Transverse colon (tissue), 4 donors: ENCODE measurements around the gene CTBP1. TPM values are rescaled to one million over a fixed set of nuclear protein-coding genes. Genes with fewer than 3 reads are reported as not detected.

ENCODE experiments used
- DNase-seq: peaks from one replicate; pipeline ENCODE4 v3.0.0-alpha.2; 2019
- H3K27ac ChIP-seq, 4 donors: fragments of 200-600 bp; sonication (generic); 2 replicates each; pipeline ENCODE4 v1.5.1; 2016 to 2018; ENCODE audit warnings: inconsistent platforms in 4 of 4
- H3K27me3 ChIP-seq: fragments of 200-600 bp; sonication (generic); 2 replicates; pipeline ENCODE4 v1.5.1; 2017; ENCODE audit warnings: inconsistent platforms
- H3K36me3 ChIP-seq, 4 donors: fragments of 200-600 bp; sonication (generic); 2 replicates each; pipeline ENCODE4 v1.5.1; 2017 to 2019; ENCODE audit warnings: inconsistent platforms in 4 of 4
- H3K4me1 ChIP-seq, 4 donors: fragments of 200-600 bp; sonication (generic); 2 replicates each; pipeline ENCODE4 v1.5.1; 2017 to 2020; ENCODE audit warnings: inconsistent platforms in 4 of 4
- H3K4me3 ChIP-seq, 4 donors: fragments of 200-600 bp; sonication (generic); 1 replicate in 1 of 4; 2 replicates in 3 of 4; pipeline versions ENCODE4 v1.5.1 to v1.6.1; 2017 to 2019; ENCODE audit warnings: inconsistent platforms in 4 of 4
- H3K9me3 ChIP-seq, 2 donors: fragments of 200-600 bp; sonication (generic); 2 replicates each; pipeline ENCODE4 v1.5.1; 2017 to 2019; ENCODE audit warnings: inconsistent platforms in 2 of 2
- EP300 ChIP-seq: sonication (generic); formaldehyde crosslinking; IDR thresholded peaks from one replicate; pipeline ENCODE4 v1.6.1; 2017; ENCODE audit warnings: antibody characterized with exemption, low read depth
- POLR2A ChIP-seq: fragments of 450-650 bp; IDR thresholded peaks from one replicate; pipeline ENCODE4 v1.6.1; 2016; ENCODE audit warnings: antibody characterized with exemption, mild to moderate bottlenecking, moderate library complexity
- POLR2AphosphoS5 ChIP-seq, 3 donors: sonication (generic); formaldehyde crosslinking; IDR thresholded peaks; one replicate each; pipeline ENCODE4 v1.6.1; 2016; ENCODE audit warnings: antibody characterized with exemption in 3 of 3
- WGBS, 2 donors: methylation state at CpG; one replicate each; pipeline ENCODE4 v1.1.5; 2018; ENCODE audit warnings: low coverage in 1 of 2; 5-methylcytosine and 5-hydroxymethylcytosine counted together
- in situ Hi-C, 4 donors: fragments of 200-750 bp; cut with MboI; loops; one replicate each; pipeline versions ENCODE4 v1.15.0 to v1.15.1; 2017; ENCODE audit warnings: low sequenced_read_pairs in 3 of 4, low pct_ligation_motif_present in 1 of 4, low pct_unique_long_range_greater_than_20kb in 1 of 4
- intact Hi-C: fragments of 100-400 bp; cut with DNase I; formaldehyde crosslinking; loops from one replicate; pipeline ENCODE4 v1.15.1; 2023; ENCODE audit warnings: low total_unique reads
- total RNA-seq, 4 donors: library from RNA; depleted of rRNA; stranded (reverse); fragments of >200 nt; gene quantifications; one replicate each; pipeline ENCODE4 v1.1.0, GENCODE V29; 2016
- TF ChIP-seq, protein P1 (sequence below), 5 experiments: fragments of 200-600 bp in 3 of 5; fragments of 450-650 bp in 2 of 5; sonication (generic) in 3 of 5; IDR thresholded peaks; 1 replicate in 2 of 5; 2 replicates in 3 of 5; pipeline ENCODE4 v1.5.1; 2016 to 2017; ENCODE audit warnings: antibody characterized with exemption in 5 of 5, inconsistent platforms in 3 of 5, mild to moderate bottlenecking in 2 of 5, moderate library complexity in 1 of 5

The CTBP1 gene
- total RNA-seq, 4 donors from 2014 or later: 183 to 457 (median 243) TPM

DNA sequence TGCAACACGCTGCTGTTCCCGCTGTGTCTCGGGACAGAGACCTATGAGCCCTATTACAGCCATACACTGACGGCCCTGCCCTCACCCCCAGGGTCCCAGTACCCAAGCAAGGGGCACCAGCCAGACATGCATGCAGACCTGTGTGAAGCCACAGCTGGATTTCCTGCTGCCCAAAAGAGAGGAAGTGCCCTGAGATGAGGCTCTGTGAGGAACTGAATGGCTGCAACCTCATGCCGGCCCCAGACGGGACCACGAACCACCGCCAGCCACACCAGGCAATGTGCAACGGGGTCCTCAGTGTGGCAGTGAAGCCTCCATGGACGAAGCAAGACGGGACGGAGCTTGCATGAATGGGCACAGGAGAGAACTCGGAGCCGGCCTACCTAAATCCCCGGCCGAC, 21.1 kb downstream of the CTBP1 start:
- Histone ChIP-seq H3K9me3 (no peaks in the 10 kb centered on the region), H3K27ac (no peak overlapping the region), H3K27me3 (no peaks in the 10 kb centered on the region), H3K36me3 (peaks cover 0 to 45% (median 12%) of the 10 kb centered on the region in 4 donors), H3K4me3 (no peak overlapping the region), H3K4me1 (no peaks in the 10 kb centered on the region)
- 93% methylated on average over 16 of the region's 16 CpGs; no CpG with 5 or more reads in 1 of the 2 donors for WGBS, 2 donors
- no peak for DNase-seq
- intact Hi-C loops: no loop called here
- TF ChIP-seq POLR2AphosphoS5 (IDR thresholded peaks at IDR 0.05) (no peak), POLR2A (no peak), EP300 (no peak)
- TF ChIP-seq, protein P1, sequence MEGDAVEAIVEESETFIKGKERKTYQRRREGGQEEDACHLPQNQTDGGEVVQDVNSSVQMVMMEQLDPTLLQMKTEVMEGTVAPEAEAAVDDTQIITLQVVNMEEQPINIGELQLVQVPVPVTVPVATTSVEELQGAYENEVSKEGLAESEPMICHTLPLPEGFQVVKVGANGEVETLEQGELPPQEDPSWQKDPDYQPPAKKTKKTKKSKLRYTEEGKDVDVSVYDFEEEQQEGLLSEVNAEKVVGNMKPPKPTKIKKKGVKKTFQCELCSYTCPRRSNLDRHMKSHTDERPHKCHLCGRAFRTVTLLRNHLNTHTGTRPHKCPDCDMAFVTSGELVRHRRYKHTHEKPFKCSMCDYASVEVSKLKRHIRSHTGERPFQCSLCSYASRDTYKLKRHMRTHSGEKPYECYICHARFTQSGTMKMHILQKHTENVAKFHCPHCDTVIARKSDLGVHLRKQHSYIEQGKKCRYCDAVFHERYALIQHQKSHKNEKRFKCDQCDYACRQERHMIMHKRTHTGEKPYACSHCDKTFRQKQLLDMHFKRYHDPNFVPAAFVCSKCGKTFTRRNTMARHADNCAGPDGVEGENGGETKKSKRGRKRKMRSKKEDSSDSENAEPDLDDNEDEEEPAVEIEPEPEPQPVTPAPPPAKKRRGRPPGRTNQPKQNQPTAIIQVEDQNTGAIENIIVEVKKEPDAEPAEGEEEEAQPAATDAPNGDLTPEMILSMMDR (IDR thresholded peaks at IDR 0.05): no peak
- in situ Hi-C loops: no loop called here

DNA sequence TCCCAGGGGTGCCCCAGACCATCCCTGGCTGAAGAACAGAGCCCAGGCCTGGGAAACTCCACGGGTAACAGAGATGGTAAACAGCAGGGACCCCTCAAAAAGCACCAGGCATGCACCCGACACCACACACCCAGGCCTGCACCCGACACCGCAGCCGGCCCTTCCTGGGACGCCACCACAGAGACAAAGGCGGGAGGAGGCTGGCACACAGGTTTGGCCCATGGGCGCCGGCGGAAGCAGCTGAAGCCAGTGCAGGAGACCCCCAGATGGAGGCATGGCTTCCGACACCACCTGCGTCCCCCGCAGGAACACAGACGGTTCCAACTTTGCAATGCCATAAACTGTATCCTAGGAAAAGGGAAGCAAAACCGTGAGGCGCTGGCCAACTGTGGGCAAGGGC, 22.3 kb downstream of the CTBP1 start:
- Histone ChIP-seq H3K27ac (no peak overlapping the region), H3K4me3 (no peak overlapping the region), H3K4me1 (no peaks in the 10 kb centered on the region), H3K36me3 (peaks cover 0 to 45% (median 10%) of the 10 kb centered on the region in 4 donors), H3K9me3 (no peaks in the 10 kb centered on the region), H3K27me3 (no peaks in the 10 kb centered on the region)
- 80 to 89% methylated on average over 2 to 16 of the region's 16 CpGs for WGBS, 2 donors
- no peak for DNase-seq
- in situ Hi-C loops: no loop called here
- TF ChIP-seq POLR2AphosphoS5 (IDR thresholded peaks at IDR 0.05): no peak
- TF ChIP-seq, protein P1 (IDR thresholded peaks at IDR 0.05): no peak
- TF ChIP-seq POLR2A: no peak
- TF ChIP-seq EP300: no peak
- intact Hi-C loops: no loop called here

DNA sequence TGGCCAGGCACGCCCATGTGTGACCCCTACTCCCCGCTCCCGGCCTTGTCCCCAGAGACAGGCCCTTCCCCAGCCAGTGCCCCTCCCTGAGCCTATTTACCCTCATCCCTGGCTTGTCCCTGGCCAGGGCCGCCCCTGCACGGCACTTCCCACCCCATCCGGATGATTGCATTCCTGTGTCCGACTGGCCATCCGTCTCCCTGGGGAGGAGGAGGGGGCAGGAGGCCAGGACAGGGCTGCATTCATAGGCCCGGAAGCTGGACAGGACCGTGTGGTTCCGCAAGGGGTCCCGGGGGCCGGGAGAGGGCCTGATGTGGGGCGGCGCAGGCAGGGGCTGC, 22.8 kb downstream of the CTBP1 start:
- DNase-seq: no peak
- intact Hi-C loops: no loop called here
- TF ChIP-seq POLR2A: no peak
- no peak for TF ChIP-seq POLR2AphosphoS5 (IDR thresholded peaks at IDR 0.05)
- no peak for TF ChIP-seq EP300
- TF ChIP-seq, protein P1 (IDR thresholded peaks at IDR 0.05): no peak
- in situ Hi-C loops: no loop called here
- WGBS, 2 donors: 86% methylated on average over 15 of the region's 15 CpGs; no CpG with 5 or more reads in 1 of the 2 donors
- H3K36me3 ChIP-seq: peaks cover 0 to 42% (median 8%) of the 10 kb centered on the region in 4 donors
- no peaks in the 10 kb centered on the region for H3K4me1 ChIP-seq
- no peaks in the 10 kb centered on the region for H3K27me3 ChIP-seq
- H3K4me3 ChIP-seq: no peak overlapping the region
- no peaks in the 10 kb centered on the region for H3K9me3 ChIP-seq
- no peak overlapping the region for H3K27ac ChIP-seq

DNA sequence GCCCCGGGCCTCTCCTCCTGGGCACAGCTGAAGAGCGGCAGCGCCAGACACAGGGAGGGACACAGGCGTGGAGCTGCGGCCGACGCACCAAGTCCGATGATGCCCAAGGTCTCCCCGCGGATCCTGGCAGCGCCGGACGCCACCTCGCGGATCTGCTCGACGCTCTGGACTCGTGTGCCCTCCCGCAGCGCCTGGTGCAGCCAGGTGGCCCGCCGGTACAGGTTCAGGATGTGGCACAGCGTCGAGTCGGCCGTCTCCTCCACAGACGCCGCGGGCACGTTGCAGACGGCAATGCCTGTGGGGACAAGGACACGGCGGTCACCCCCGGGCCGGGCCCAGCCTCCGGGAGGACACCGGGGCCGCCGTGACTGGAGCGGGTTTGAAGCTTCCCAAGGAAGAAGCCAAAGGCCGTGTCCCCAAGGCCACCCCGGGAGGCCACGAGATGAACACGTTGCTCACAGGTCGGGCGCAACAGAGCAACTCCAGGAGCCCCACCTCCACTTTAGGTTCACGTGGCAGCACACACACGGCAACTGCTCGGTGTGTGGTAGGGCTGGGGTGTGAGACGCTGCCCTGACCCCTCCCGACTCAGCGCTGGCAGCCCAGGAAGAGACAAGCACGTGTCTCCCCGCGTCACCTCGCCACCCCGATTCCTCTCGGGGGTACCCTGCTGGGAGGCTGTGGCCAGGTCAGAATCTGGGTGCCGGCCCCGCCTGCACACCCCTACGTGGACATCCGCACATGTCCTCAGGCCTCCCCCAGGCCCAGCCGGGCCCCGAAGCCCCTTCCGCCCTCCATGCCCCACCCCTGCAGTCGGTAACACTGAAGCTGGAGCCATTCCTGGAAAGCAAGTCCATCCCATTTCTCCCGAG, 23.4 kb downstream of the CTBP1 start:
- Histone ChIP-seq H3K4me3 (no peak overlapping the region), H3K27me3 (no peaks in the 10 kb centered on the region), H3K4me1 (no peaks in the 10 kb centered on the region), H3K9me3 (no peaks in the 10 kb centered on the region), H3K36me3 (peaks cover 0 to 36% (median 8%) of the 10 kb centered on the region in 4 donors), H3K27ac (no peak overlapping the region)
- in situ Hi-C loops (no loop called here), intact Hi-C loops (no loop called here)
- WGBS, 2 donors: 95% methylated on average over 45 of the region's 67 CpGs; no CpG with 5 or more reads in 1 of the 2 donors
- TF ChIP-seq POLR2AphosphoS5 (IDR thresholded peaks at IDR 0.05) (no peak), POLR2A (no peak), EP300 (no peak)
- TF ChIP-seq, protein P1 (IDR thresholded peaks at IDR 0.05): no peak
- DNase-seq: no peak
